Transverse colon (tissue), 4 donors: ENCODE data around the gene GPR61. TPM values are rescaled to one million over a fixed set of nuclear protein-coding genes. Genes with fewer than 3 reads are reported as not detected.

Experiments
- DNase-seq: peaks from one replicate; pipeline ENCODE4 v3.0.0-alpha.2; 2019
- H3K27ac ChIP-seq, 4 donors: fragments of 200-600 bp; sonication (generic); 2 replicates each; pipeline ENCODE4 v1.5.1; 2016 to 2018; ENCODE audit warnings: inconsistent platforms in 4 of 4
- H3K27me3 ChIP-seq: fragments of 200-600 bp; sonication (generic); 2 replicates; pipeline ENCODE4 v1.5.1; 2017; ENCODE audit warnings: inconsistent platforms
- H3K36me3 ChIP-seq, 4 donors: fragments of 200-600 bp; sonication (generic); 2 replicates each; pipeline ENCODE4 v1.5.1; 2017 to 2019; ENCODE audit warnings: inconsistent platforms in 4 of 4
- H3K4me1 ChIP-seq, 4 donors: fragments of 200-600 bp; sonication (generic); 2 replicates each; pipeline ENCODE4 v1.5.1; 2017 to 2020; ENCODE audit warnings: inconsistent platforms in 4 of 4
- H3K4me3 ChIP-seq, 4 donors: fragments of 200-600 bp; sonication (generic); 1 replicate in 1 of 4; 2 replicates in 3 of 4; pipeline versions ENCODE4 v1.5.1 to v1.6.1; 2017 to 2019; ENCODE audit warnings: inconsistent platforms in 4 of 4
- H3K9me3 ChIP-seq, 2 donors: fragments of 200-600 bp; sonication (generic); 2 replicates each; pipeline ENCODE4 v1.5.1; 2017 to 2019; ENCODE audit warnings: inconsistent platforms in 2 of 2
- EP300 ChIP-seq: sonication (generic); formaldehyde crosslinking; IDR thresholded peaks from one replicate; pipeline ENCODE4 v1.6.1; 2017; ENCODE audit warnings: antibody characterized with exemption, low read depth
- POLR2A ChIP-seq: fragments of 450-650 bp; IDR thresholded peaks from one replicate; pipeline ENCODE4 v1.6.1; 2016; ENCODE audit warnings: antibody characterized with exemption, mild to moderate bottlenecking, moderate library complexity
- POLR2AphosphoS5 ChIP-seq, 3 donors: sonication (generic); formaldehyde crosslinking; IDR thresholded peaks; one replicate each; pipeline ENCODE4 v1.6.1; 2016; ENCODE audit warnings: antibody characterized with exemption in 3 of 3
- WGBS, 2 donors: methylation state at CpG; one replicate each; pipeline ENCODE4 v1.1.5; 2018; ENCODE audit warnings: low coverage in 1 of 2; 5-methylcytosine and 5-hydroxymethylcytosine counted together
- in situ Hi-C, 4 donors: fragments of 200-750 bp; cut with MboI; loops; one replicate each; pipeline versions ENCODE4 v1.15.0 to v1.15.1; 2017; ENCODE audit warnings: low sequenced_read_pairs in 3 of 4, low pct_ligation_motif_present in 1 of 4, low pct_unique_long_range_greater_than_20kb in 1 of 4
- intact Hi-C: fragments of 100-400 bp; cut with DNase I; formaldehyde crosslinking; loops from one replicate; pipeline ENCODE4 v1.15.1; 2023; ENCODE audit warnings: low total_unique reads
- total RNA-seq, 4 donors: library from RNA; depleted of rRNA; stranded (reverse); fragments of >200 nt; gene quantifications; one replicate each; pipeline ENCODE4 v1.1.0, GENCODE V29; 2016
- TF ChIP-seq, protein P1 (sequence below), 5 experiments: fragments of 200-600 bp in 3 of 5; fragments of 450-650 bp in 2 of 5; sonication (generic) in 3 of 5; IDR thresholded peaks; 1 replicate in 2 of 5; 2 replicates in 3 of 5; pipeline ENCODE4 v1.5.1; 2016 to 2017; ENCODE audit warnings: antibody characterized with exemption in 5 of 5, inconsistent platforms in 3 of 5, mild to moderate bottlenecking in 2 of 5, moderate library complexity in 1 of 5

Gene GPR61
- total RNA-seq, 4 donors from 2014 or later = not detected

DNA sequence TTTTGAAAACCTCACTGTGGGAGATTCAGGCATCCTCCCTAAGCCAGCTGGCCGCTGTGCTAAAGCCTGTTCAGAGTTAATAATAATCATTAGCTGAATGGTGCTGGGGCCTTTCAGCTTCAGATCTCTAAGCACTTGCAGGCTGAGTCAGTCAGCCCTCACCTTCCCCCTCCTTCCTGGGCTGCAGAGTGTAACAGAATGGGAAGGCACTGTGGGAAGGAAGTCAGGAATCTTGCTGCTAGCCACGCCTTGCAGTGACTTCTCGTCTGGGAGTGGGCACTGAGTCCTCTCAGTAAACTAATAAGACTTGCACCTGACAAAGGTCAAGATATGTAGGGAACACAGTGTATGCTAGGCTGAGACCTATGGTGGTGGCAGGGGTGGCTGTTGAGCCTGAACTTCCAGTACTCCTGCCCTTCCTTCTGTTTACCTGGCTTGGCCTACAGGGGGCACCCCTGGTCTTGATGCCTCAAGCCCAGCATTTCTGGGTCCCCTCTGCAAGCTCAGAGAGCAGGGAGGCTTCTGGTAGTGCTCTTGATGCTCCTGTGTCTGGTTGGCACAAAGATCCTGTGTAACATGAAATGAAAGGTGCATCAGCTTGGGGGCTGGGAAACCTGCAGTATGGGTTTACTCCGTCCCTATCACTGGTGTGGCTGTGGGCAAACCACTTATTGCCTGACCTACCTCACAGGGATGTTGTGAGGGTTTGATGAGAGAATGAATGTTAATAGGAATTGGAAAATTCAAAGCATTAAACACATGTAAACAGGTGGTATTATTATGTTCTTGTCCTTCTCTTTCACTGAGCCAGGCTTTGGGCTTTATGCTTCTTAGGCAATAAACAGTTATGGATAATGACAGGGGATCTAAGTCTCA, 39.8 kb upstream of the GPR61 start:
- no peaks in the 10 kb centered on the region for H3K27me3 ChIP-seq
- in situ Hi-C loops (loop anchor here in 2 of 4 donors (5.0 kb wide), 1 partner anchor 32 kb away; no protein-coding TSS in a partner anchor), intact Hi-C loops (loop anchor here (2.0 kb wide), 1 partner anchor 31 kb away; no protein-coding TSS in a partner anchor)
- no peaks in the 10 kb centered on the region for H3K9me3 ChIP-seq
- no peaks in the 10 kb centered on the region for H3K36me3 ChIP-seq
- H3K4me1 ChIP-seq = peaks cover 20 to 49% (median 32%) of the 10 kb centered on the region in 4 donors
- peak in 2 of 3 donors; percentile 40 to 50 for TF ChIP-seq POLR2AphosphoS5 (IDR thresholded peaks at IDR 0.05)
- TF ChIP-seq EP300 = no peak
- TF ChIP-seq, protein P1, sequence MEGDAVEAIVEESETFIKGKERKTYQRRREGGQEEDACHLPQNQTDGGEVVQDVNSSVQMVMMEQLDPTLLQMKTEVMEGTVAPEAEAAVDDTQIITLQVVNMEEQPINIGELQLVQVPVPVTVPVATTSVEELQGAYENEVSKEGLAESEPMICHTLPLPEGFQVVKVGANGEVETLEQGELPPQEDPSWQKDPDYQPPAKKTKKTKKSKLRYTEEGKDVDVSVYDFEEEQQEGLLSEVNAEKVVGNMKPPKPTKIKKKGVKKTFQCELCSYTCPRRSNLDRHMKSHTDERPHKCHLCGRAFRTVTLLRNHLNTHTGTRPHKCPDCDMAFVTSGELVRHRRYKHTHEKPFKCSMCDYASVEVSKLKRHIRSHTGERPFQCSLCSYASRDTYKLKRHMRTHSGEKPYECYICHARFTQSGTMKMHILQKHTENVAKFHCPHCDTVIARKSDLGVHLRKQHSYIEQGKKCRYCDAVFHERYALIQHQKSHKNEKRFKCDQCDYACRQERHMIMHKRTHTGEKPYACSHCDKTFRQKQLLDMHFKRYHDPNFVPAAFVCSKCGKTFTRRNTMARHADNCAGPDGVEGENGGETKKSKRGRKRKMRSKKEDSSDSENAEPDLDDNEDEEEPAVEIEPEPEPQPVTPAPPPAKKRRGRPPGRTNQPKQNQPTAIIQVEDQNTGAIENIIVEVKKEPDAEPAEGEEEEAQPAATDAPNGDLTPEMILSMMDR (IDR thresholded peaks at IDR 0.05) = peak; percentile 49 to 74 (median 51)
- peak; percentile 83 for DNase-seq
- no peak overlapping the region for H3K4me3 ChIP-seq
- peak overlapping the region; percentile 31 to 64 (median 56) for H3K27ac ChIP-seq
- WGBS, 2 donors = 71 to 100% methylated on average over 1 to 4 of the region's 4 CpGs

GRCh38 chr1:109500941-109501381, 38.7 kb upstream of the GPR61 start:
- H3K27me3 ChIP-seq = no peaks in the 10 kb centered on the region
- in situ Hi-C loops = no loop called here

DNA sequence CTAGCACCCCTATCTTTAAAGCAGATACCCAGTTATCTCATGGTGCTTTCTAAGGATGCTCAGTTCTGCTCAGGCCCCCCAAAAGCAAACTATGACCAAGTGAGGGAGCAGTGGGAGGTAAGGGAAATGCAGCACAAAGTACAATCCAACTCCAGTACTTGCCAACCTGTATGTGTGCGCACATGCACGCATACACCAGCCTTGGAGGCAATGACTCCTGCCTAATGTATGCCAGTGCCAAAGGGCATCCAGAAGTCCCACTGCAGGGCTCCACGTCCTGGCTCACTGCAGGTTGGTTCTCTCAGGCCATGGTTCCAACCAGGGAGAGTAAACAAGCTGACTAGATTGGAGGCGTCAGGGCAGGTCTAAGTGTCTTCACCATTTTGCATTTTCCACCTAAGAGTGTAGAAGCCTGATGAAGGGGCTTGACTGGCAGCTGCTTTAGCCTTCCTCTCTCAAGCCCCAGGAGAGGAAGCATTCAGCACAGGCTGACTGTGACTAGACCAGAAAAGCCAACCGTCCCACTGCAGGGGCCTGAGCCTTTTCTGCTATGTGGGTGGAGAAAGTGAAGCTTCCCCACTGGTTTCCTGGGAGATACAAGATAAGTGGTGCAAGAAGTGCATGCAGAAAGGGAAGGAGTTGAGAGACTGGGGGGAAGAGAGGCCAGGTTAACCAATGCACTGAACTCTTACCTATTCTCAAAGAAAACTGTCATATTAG, 37.9 kb upstream of the GPR61 start:
- in situ Hi-C loops = no loop called here
- H3K27me3 ChIP-seq = no peaks in the 10 kb centered on the region
- no peaks in the 10 kb centered on the region for H3K9me3 ChIP-seq
- intact Hi-C loops = no loop called here
- no peak overlapping the region for H3K4me3 ChIP-seq
- H3K4me1 ChIP-seq = peaks cover 18 to 44% (median 28%) of the 10 kb centered on the region in 4 donors
- TF ChIP-seq POLR2A (no peak), EP300 (no peak), POLR2AphosphoS5 (IDR thresholded peaks at IDR 0.05) (no peak)
- TF ChIP-seq, protein P1 (IDR thresholded peaks at IDR 0.05) = no peak
- 60 to 77% methylated on average over 1 to 5 of the region's 5 CpGs for WGBS, 2 donors
- H3K36me3 ChIP-seq = no peaks in the 10 kb centered on the region
- peak overlapping the region in 3 of 4 donors; percentile 56 to 64 (median 56) for H3K27ac ChIP-seq
- no peak for DNase-seq

More at GRCh38 chr1:109500941-109501381, 38.7 kb upstream of the GPR61 start:
- peaks cover 18 to 44% (median 28%) of the 10 kb centered on the region in 4 donors for H3K4me1 ChIP-seq
- H3K36me3 ChIP-seq = no peaks in the 10 kb centered on the region
- H3K4me3 ChIP-seq = no peak overlapping the region
- H3K9me3 ChIP-seq = no peaks in the 10 kb centered on the region
- DNase-seq = no peak
- 57 to 65% methylated on average over 1 to 5 of the region's 5 CpGs for WGBS, 2 donors
- intact Hi-C loops = no loop called here
- TF ChIP-seq, protein P1 (IDR thresholded peaks at IDR 0.05) = no peak
- no peak for TF ChIP-seq POLR2A
- TF ChIP-seq EP300 = no peak
- TF ChIP-seq POLR2AphosphoS5 (IDR thresholded peaks at IDR 0.05) = no peak
- H3K27ac ChIP-seq = peak overlapping the region; percentile 31 to 64 (median 56)

DNA sequence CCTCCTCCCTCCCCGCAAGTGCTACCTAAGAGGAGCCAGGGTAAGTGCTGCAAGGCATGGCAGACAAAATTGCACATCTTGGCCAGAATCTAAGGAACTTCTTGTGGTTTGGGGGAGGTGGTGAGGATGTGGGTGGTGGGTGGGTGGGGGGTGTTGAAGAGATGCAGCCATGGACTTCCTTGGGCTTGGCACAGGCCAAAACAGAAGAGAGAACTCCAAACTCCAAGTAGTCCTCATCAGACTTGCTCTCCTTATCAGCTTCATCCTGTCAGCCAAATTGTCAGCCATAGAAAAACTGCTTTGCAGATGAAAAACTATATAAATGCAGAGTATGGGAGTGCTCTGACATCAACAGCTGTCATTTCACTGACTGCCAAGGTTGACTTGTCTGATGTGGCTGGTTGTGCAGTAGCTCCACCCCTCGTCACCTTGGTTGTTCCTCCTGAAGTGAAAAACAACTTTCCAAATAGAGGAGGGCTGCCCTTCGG, 37.3 kb upstream of the GPR61 start:
- TF ChIP-seq POLR2A (no peak), EP300 (no peak), POLR2AphosphoS5 (IDR thresholded peaks at IDR 0.05) (no peak)
- TF ChIP-seq, protein P1 (IDR thresholded peaks at IDR 0.05) = no peak
- no peaks in the 10 kb centered on the region for H3K36me3 ChIP-seq
- in situ Hi-C loops = no loop called here
- 76 to 78% methylated on average over 3 of the region's 3 CpGs for WGBS, 2 donors
- peaks cover 18 to 44% (median 28%) of the 10 kb centered on the region in 4 donors for H3K4me1 ChIP-seq
- intact Hi-C loops = no loop called here
- peak overlapping the region in 2 of 4 donors; percentile 21 to 56 for H3K27ac ChIP-seq
- no peak overlapping the region for H3K4me3 ChIP-seq
- no peak for DNase-seq
- no peaks in the 10 kb centered on the region for H3K9me3 ChIP-seq
- no peaks in the 10 kb centered on the region for H3K27me3 ChIP-seq
